SK-N-SH (cell line): Measurements from ENCODE around the gene LRRIQ1.

Experiments
- EZH2phosphoT487 ChIP-seq: fragments of 200-600 bp; sonication (generic); IDR thresholded peaks from 2 replicates; pipeline ENCODE4 v1.6.1; 2017; ENCODE audit warnings: low read depth, mixed run types, mild to moderate bottlenecking, antibody characterized with exemption, moderate library complexity, borderline replicate concordance
- NRF1 ChIP-seq: IDR thresholded peaks from 2 replicates; pipeline ENCODE4 v1.6.1; 2012; ENCODE audit warnings: low read depth, mild to moderate bottlenecking, low read length
- TAF1 ChIP-seq: IDR thresholded peaks from 2 replicates; pipeline ENCODE4 v1.6.1; 2012; ENCODE audit warnings: low read depth, mild to moderate bottlenecking, low read length, moderate library complexity, borderline replicate concordance
- TF ChIP-seq, protein P1 (sequence below): fragments of 200-600 bp; sonication (generic); IDR thresholded peaks from 2 replicates; pipeline ENCODE4 v1.6.1; 2017; ENCODE audit warnings: antibody characterized with exemption, mild to moderate bottlenecking, moderate library complexity
- TF ChIP-seq, protein P2 (sequence below): IDR thresholded peaks from 2 replicates; pipeline ENCODE4 v1.4.0; 2012; ENCODE audit warnings: low read depth
- TF ChIP-seq, protein P3 (sequence below): IDR thresholded peaks from 2 replicates; pipeline ENCODE4 v1.4.0; 2012; ENCODE audit warnings: low read depth, borderline replicate concordance
- TF ChIP-seq, protein P4 (sequence below): fragments of 150-350 bp; IDR thresholded peaks from 2 replicates; pipeline ENCODE4 v1.6.1; 2017; ENCODE audit warnings: antibody characterized with exemption, low read length, low read depth, borderline replicate concordance
- TF ChIP-seq, protein P5 (sequence below): IDR thresholded peaks from 2 replicates; pipeline ENCODE4 v1.4.0; 2012; ENCODE audit warnings: low read depth, borderline replicate concordance

DNA sequence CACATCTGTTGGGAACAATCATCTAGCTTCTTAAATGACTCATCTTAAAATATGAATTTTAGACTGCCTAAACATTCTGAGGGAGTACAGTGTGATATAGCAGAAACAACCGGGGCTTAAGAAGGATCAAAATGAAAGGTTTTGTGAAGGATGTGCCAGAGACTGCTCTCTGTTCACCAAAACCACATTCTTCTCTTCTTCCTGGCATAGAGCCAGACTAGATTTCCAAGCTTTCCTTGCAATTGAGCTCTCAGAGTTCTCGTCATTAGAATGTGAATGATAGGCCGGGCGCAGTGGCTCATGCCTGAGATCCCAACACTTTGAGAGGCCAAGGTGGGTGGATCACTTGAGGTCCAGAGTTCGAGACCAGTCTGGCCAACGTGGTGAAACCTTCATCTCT, 94.5 kb downstream of the LRRIQ1 start:
- TF ChIP-seq EZH2phosphoT487 (no peak), TAF1 (no peak), NRF1 (no peak)
- TF ChIP-seq, protein P1, sequence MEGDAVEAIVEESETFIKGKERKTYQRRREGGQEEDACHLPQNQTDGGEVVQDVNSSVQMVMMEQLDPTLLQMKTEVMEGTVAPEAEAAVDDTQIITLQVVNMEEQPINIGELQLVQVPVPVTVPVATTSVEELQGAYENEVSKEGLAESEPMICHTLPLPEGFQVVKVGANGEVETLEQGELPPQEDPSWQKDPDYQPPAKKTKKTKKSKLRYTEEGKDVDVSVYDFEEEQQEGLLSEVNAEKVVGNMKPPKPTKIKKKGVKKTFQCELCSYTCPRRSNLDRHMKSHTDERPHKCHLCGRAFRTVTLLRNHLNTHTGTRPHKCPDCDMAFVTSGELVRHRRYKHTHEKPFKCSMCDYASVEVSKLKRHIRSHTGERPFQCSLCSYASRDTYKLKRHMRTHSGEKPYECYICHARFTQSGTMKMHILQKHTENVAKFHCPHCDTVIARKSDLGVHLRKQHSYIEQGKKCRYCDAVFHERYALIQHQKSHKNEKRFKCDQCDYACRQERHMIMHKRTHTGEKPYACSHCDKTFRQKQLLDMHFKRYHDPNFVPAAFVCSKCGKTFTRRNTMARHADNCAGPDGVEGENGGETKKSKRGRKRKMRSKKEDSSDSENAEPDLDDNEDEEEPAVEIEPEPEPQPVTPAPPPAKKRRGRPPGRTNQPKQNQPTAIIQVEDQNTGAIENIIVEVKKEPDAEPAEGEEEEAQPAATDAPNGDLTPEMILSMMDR: no peak
- TF ChIP-seq, protein P2, sequence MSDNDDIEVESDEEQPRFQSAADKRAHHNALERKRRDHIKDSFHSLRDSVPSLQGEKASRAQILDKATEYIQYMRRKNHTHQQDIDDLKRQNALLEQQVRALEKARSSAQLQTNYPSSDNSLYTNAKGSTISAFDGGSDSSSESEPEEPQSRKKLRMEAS: no peak
- TF ChIP-seq, protein P3, sequence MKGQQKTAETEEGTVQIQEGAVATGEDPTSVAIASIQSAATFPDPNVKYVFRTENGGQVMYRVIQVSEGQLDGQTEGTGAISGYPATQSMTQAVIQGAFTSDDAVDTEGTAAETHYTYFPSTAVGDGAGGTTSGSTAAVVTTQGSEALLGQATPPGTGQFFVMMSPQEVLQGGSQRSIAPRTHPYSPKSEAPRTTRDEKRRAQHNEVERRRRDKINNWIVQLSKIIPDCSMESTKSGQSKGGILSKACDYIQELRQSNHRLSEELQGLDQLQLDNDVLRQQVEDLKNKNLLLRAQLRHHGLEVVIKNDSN: no peak
- TF ChIP-seq, protein P4, sequence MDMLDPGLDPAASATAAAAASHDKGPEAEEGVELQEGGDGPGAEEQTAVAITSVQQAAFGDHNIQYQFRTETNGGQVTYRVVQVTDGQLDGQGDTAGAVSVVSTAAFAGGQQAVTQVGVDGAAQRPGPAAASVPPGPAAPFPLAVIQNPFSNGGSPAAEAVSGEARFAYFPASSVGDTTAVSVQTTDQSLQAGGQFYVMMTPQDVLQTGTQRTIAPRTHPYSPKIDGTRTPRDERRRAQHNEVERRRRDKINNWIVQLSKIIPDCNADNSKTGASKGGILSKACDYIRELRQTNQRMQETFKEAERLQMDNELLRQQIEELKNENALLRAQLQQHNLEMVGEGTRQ: no peak
- TF ChIP-seq, protein P5, sequence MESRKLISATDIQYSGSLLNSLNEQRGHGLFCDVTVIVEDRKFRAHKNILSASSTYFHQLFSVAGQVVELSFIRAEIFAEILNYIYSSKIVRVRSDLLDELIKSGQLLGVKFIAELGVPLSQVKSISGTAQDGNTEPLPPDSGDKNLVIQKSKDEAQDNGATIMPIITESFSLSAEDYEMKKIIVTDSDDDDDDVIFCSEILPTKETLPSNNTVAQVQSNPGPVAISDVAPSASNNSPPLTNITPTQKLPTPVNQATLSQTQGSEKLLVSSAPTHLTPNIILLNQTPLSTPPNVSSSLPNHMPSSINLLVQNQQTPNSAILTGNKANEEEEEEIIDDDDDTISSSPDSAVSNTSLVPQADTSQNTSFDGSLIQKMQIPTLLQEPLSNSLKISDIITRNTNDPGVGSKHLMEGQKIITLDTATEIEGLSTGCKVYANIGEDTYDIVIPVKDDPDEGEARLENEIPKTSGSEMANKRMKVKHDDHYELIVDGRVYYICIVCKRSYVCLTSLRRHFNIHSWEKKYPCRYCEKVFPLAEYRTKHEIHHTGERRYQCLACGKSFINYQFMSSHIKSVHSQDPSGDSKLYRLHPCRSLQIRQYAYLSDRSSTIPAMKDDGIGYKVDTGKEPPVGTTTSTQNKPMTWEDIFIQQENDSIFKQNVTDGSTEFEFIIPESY: no peak
